ENCODE results near the gene TXNDC2. TPM values are rescaled to one million over a fixed set of nuclear protein-coding genes. Genes with fewer than 3 reads are reported as not detected.

Gene TXNDC2
- polyA plus RNA-seq (2011; rRNA removed), result 0.06 TPM in 2 replicates
- polyA minus RNA-seq (2011; rRNA and poly(A)+ RNA removed), result 0.14 and 0.17 TPM in 2 replicates

GRCh38 chr18:9885170-9886004 lies at the start of gene TXNDC2:
Gene TXNDC2, plus strand, starts transcription at chr18:9885973. Its CDS starts 708 bp downstream, at chr18:9886681.
- ChIA-PET CTCF (no interaction called here), POLR2A (no interaction called here)
- TF ChIP-seq CTCF (IDR thresholded peaks at IDR 0.05; ENCODE audit: low read depth, low read length), result no peak
- DNase-seq (ENCODE audit: low read depth, low spot score), result no peak
- Histone ChIP-seq H3K9me3 (ENCODE audit: control insufficient read depth, insufficient read depth, low read length) (no peaks in the 10 kb centered on the region), H3K27me3 (ENCODE audit: control insufficient read depth, insufficient read depth, low read length) (no peaks in the 10 kb centered on the region), H3K4me3 (ENCODE audit: low read depth, low read length) (no peak within 1 kb of the TSS), H3K27ac (ENCODE audit: low read depth, low read length) (no peak within 1 kb of the TSS)

- H3K27ac ChIP-seq (ENCODE audit: low read depth, low read length), result no peak overlapping the region
- CTCF ChIA-PET, result no interaction called here
- no peak for DNase-seq (ENCODE audit: low read depth, low spot score)
- H3K9me3 ChIP-seq (ENCODE audit: control insufficient read depth, insufficient read depth, low read length), result no peaks in the 10 kb centered on the region
- H3K27me3 ChIP-seq (ENCODE audit: control insufficient read depth, insufficient read depth, low read length), result no peaks in the 10 kb centered on the region
- H3K4me3 ChIP-seq (ENCODE audit: low read depth, low read length), result no peak overlapping the region
- POLR2A ChIA-PET, result no interaction called here
- TF ChIP-seq CTCF (IDR thresholded peaks at IDR 0.05; ENCODE audit: low read depth, low read length), result no peak
Measured at GRCh38 chr18:9838144-9838877, 47.5 kb upstream of the TXNDC2 start.

- ChIA-PET CTCF (no interaction called here), POLR2A (no interaction called here)
- no peak for TF ChIP-seq CTCF (IDR thresholded peaks at IDR 0.05; ENCODE audit: low read depth, low read length)
- no peak overlapping the region for H3K4me3 ChIP-seq (ENCODE audit: low read depth, low read length)
- no peaks in the 10 kb centered on the region for H3K9me3 ChIP-seq (ENCODE audit: control insufficient read depth, insufficient read depth, low read length)
- H3K27me3 ChIP-seq (ENCODE audit: control insufficient read depth, insufficient read depth, low read length), result no peaks in the 10 kb centered on the region
- DNase-seq (ENCODE audit: low read depth, low spot score), result no peak
- no peak overlapping the region for H3K27ac ChIP-seq (ENCODE audit: low read depth, low read length)
Measured at GRCh38 chr18:9839211-9839610, 46.6 kb upstream of the TXNDC2 start.

DNA sequence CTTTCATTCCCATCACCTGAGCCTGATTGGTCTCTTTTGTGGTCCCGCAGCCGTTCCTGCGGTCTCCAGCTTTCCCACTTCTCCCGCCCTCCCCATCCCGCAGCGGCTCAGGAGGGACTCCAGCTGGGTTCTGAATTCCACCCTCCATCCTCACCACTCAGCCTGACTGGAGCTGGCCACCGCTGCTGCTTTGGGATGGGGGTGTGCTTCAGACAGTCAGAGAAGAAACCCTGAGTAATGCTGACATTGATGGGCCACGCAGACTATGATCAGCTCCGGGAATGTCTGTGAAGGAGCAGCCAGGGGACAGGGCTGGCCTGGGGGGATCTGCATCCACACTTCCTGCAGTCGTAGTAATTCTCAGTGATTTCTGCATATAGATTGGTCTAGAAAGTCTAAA lies 45.9 kb upstream of the TXNDC2 start:
- Histone ChIP-seq H3K27ac (ENCODE audit: low read depth, low read length) (no peak overlapping the region), H3K4me3 (ENCODE audit: low read depth, low read length) (no peak overlapping the region), H3K9me3 (ENCODE audit: control insufficient read depth, insufficient read depth, low read length) (no peaks in the 10 kb centered on the region), H3K27me3 (ENCODE audit: control insufficient read depth, insufficient read depth, low read length) (no peaks in the 10 kb centered on the region)
- POLR2A ChIA-PET, result no interaction called here
- CTCF ChIA-PET, result no interaction called here
- DNase-seq (ENCODE audit: low read depth, low spot score), result no peak
- TF ChIP-seq CTCF (IDR thresholded peaks at IDR 0.05; ENCODE audit: low read depth, low read length), result no peak

- Histone ChIP-seq H3K4me3 (ENCODE audit: low read depth, low read length) (no peak overlapping the region), H3K27me3 (ENCODE audit: control insufficient read depth, insufficient read depth, low read length) (no peaks in the 10 kb centered on the region), H3K27ac (ENCODE audit: low read depth, low read length) (no peak overlapping the region), H3K9me3 (ENCODE audit: control insufficient read depth, insufficient read depth, low read length) (no peaks in the 10 kb centered on the region)
- TF ChIP-seq CTCF (IDR thresholded peaks at IDR 0.05; ENCODE audit: low read depth, low read length), result no peak
- DNase-seq (ENCODE audit: low read depth, low spot score), result no peak
- ChIA-PET POLR2A (no interaction called here), CTCF (no interaction called here)
Measured at GRCh38 chr18:9841752-9842151, 44.0 kb upstream of the TXNDC2 start.

Measured in AG04450 (cell line).